A673 (cell line): ENCODE data around the gene GAS2. TPM values are rescaled to one million over a fixed set of nuclear protein-coding genes. Genes with fewer than 3 reads are reported as not detected.

ENCODE experiments used
- BruUV-seq: library from RNA; stranded (reverse); fragments of 400-500 nt; replicated peaks from 2 replicates; lab custom pipeline; 2021; lab: Mats Ljungman, UMichigan
- CTCF ChIA-PET: fragments of 300-600 bp; sonication (Branson Sonifier 250); formaldehyde crosslinking; loops from one replicate; lab custom pipeline; 2022; ENCODE audit warnings: antibody characterized with exemption; lab: Charles Lee
- POLR2A ChIA-PET: fragments of 300-600 bp; sonication (Branson Sonifier 250); formaldehyde crosslinking; loops from one replicate; lab custom pipeline; 2022; ENCODE audit warnings: antibody characterized with exemption; ENCODE audit not compliant: low non-redundant PET; lab: Charles Lee
- DNase-seq: peaks from one replicate; pipeline ENCODE4 v3.0.0-alpha.2; 2015; ENCODE audit warnings: low spot score
- H3K27ac ChIP-seq: fragments of 200-600 bp; sonication (generic); 2 replicates; pipeline ENCODE4 v1.5.1; 2016; ENCODE audit warnings: mixed run types, low read depth, mild to moderate bottlenecking, mixed read lengths, antibody characterized with exemption, low read length; ENCODE audit not compliant: poor library complexity, severe bottlenecking
- H3K27me3 ChIP-seq: fragments of 200-600 bp; sonication (generic); replicated peaks from 2 replicates; pipeline ENCODE4 v1.6.1; 2017; ENCODE audit warnings: mixed run types, low read depth, mild to moderate bottlenecking, mixed read lengths, antibody characterized with exemption, low read length; ENCODE audit not compliant: insufficient read depth, poor library complexity
- H3K36me3 ChIP-seq: fragments of 200-600 bp; sonication (generic); 2 replicates; pipeline ENCODE4 v1.6.1; 2016; ENCODE audit warnings: mixed run types, mild to moderate bottlenecking, mixed read lengths, antibody characterized with exemption, low read length; ENCODE audit not compliant: insufficient read depth, poor library complexity, severe bottlenecking
- H3K4me1 ChIP-seq: fragments of 200-600 bp; sonication (generic); 2 replicates; pipeline ENCODE4 v1.6.1; 2017; ENCODE audit warnings: mixed run types, mild to moderate bottlenecking, mixed read lengths, antibody characterized with exemption, low read length; ENCODE audit not compliant: insufficient read depth, poor library complexity, severe bottlenecking
- H3K4me3 ChIP-seq: fragments of 200-600 bp; sonication (generic); 2 replicates; pipeline ENCODE4 v1.5.1; 2016; ENCODE audit warnings: low read depth, mixed run types, mild to moderate bottlenecking, mixed read lengths, low read length; ENCODE audit not compliant: poor library complexity, severe bottlenecking
- H3K9me3 ChIP-seq: fragments of 200-600 bp; sonication (generic); 2 replicates; pipeline ENCODE4 v1.6.1; 2016; ENCODE audit warnings: mixed run types, low read depth, mild to moderate bottlenecking, mixed read lengths, antibody characterized with exemption, low read length; ENCODE audit not compliant: poor library complexity, severe bottlenecking
- CTCF ChIP-seq: fragments of 300-800, 200-600 bp; sonication (generic); conservative IDR thresholded peaks from 2 replicates; pipeline ENCODE4 v1.5.1; 2017; ENCODE audit warnings: low read depth, mild to moderate bottlenecking, antibody characterized with exemption, low read length, moderate library complexity, mixed read lengths
- EZH2 ChIP-seq: fragments of 200-600 bp; sonication (generic); IDR thresholded peaks from 2 replicates; pipeline ENCODE4 v1.6.1; 2017; ENCODE audit warnings: borderline replicate concordance, low read depth, mild to moderate bottlenecking, mixed read lengths, antibody characterized with exemption, low read length; ENCODE audit not compliant: poor library complexity, severe bottlenecking
- intact Hi-C: fragments of 100-400 bp; cut with micrococcal nuclease; formaldehyde crosslinking; loops from one replicate; pipeline ENCODE4 v1.10.0; 2022; ENCODE audit not compliant: unreplicated experiment
- total RNA-seq: library from RNA; stranded (reverse); gene quantifications from 2 replicates; pipeline ENCODE4 v1.2.3, GENCODE V29; 2021

The GAS2 gene
- total RNA-seq, 1 experiment from 2014 or later: 1.8 TPM

DNA sequence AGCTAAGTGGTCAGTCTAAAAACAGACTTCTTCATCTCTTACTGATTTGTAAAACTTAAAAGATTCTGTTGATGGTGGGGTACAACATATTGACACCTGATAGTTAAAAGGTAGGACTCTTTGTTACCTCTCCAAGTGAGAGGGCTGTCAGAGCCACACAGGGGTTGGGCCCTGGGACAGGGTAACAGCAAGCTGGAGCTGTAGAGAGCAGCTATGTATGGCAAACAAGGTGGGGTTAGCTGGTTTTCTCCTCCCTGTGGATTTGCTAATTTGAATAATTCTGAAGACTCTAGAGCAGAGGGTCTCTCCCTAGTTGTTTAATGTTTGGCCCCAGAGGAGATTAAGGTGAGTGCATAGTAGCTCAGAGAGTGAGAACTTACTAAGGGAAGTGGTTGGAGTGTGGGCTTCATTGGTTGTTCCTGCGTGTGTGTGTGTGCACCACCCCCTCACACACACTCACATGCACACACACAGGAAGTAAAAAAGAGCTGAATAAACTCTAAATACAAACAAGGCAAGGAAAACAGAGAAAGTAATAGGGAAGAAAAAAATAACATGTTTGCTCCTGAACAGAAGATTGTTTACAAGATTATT is 9.2 kb upstream of the GAS2 start:
- no TSS peak for BruUV-seq
- CTCF ChIA-PET: no interaction called here
- POLR2A ChIA-PET: no interaction called here

GRCh38 chr11:22659783-22660182 is 6.6 kb upstream of the GAS2 start:
- Histone ChIP-seq H3K4me3 (no peak overlapping the region), H3K9me3 (no peaks in the 10 kb centered on the region), H3K4me1 (peaks cover 25% of the 10 kb centered on the region), H3K36me3 (no peaks in the 10 kb centered on the region), H3K27me3 (peaks cover 4% of the 10 kb centered on the region), H3K27ac (no peak overlapping the region)
- CTCF ChIA-PET: no interaction called here
- TF ChIP-seq EZH2: no peak
- TF ChIP-seq CTCF: no peak
- intact Hi-C loops: no loop called here
- POLR2A ChIA-PET: no interaction called here
- no peak for DNase-seq
- no TSS peak for BruUV-seq

More for the DNA sequence above, 9.2 kb upstream of the GAS2 start:
- no peaks in the 10 kb centered on the region for H3K36me3 ChIP-seq
- H3K4me3 ChIP-seq: no peak overlapping the region
- intact Hi-C loops: no loop called here
- no peaks in the 10 kb centered on the region for H3K9me3 ChIP-seq
- H3K27ac ChIP-seq: peak overlapping the region; percentile 60
- peaks cover 25% of the 10 kb centered on the region for H3K4me1 ChIP-seq
- no peak for DNase-seq
- no peak for TF ChIP-seq EZH2
- no peak for TF ChIP-seq CTCF
- H3K27me3 ChIP-seq: no peaks in the 10 kb centered on the region

- POLR2A ChIA-PET: no interaction called here
- peaks cover 50% of the 10 kb centered on the region for H3K27me3 ChIP-seq
Measured at GRCh38 chr11:22666688-22667439, 453 bp downstream of the GAS2 start.

More at GRCh38 chr11:22666688-22667439, 453 bp downstream of the GAS2 start:
- CTCF ChIA-PET: no interaction called here
- no peak overlapping the region for H3K27ac ChIP-seq
- no peaks in the 10 kb centered on the region for H3K36me3 ChIP-seq
- no TSS peak for BruUV-seq
- peak; percentile 26 for TF ChIP-seq EZH2
- no peak for TF ChIP-seq CTCF
- peak overlapping the region; percentile 42 for H3K4me3 ChIP-seq
- DNase-seq: peak; percentile 33
- intact Hi-C loops: loop anchor here (2.0 kb wide), 1 partner anchor 64 kb away; no protein-coding TSS in a partner anchor
- H3K9me3 ChIP-seq: no peaks in the 10 kb centered on the region
- no peaks in the 10 kb centered on the region for H3K4me1 ChIP-seq
